SU-DHL-6 (cell line): Measurements from ENCODE around the gene PDIA2.
"Not testable (repeated sequence)": the region's sequence is repeated elsewhere in the genome, so short reads cannot be mapped to it uniquely, and the experiment has no call there.

ENCODE experiments used
- EZH2phosphoT487 ChIP-seq: fragments of 200-600 bp; sonication (generic), shearing (Covaris generic); conservative IDR thresholded peaks from 2 replicates; pipeline ENCODE4 v1.6.1; 2018; ENCODE audit warnings: mild to moderate bottlenecking, antibody characterized with exemption, low read length, moderate library complexity, mixed read lengths
- TF ChIP-seq, protein P1 (sequence below): fragments of 200-600 bp; sonication (generic); IDR thresholded peaks from one replicate; pipeline ENCODE4 v1.5.1; 2017; ENCODE audit warnings: antibody characterized with exemption, mild to moderate bottlenecking, low read length, moderate library complexity; ENCODE audit not compliant: insufficient read depth, poor library complexity, severe bottlenecking

DNA sequence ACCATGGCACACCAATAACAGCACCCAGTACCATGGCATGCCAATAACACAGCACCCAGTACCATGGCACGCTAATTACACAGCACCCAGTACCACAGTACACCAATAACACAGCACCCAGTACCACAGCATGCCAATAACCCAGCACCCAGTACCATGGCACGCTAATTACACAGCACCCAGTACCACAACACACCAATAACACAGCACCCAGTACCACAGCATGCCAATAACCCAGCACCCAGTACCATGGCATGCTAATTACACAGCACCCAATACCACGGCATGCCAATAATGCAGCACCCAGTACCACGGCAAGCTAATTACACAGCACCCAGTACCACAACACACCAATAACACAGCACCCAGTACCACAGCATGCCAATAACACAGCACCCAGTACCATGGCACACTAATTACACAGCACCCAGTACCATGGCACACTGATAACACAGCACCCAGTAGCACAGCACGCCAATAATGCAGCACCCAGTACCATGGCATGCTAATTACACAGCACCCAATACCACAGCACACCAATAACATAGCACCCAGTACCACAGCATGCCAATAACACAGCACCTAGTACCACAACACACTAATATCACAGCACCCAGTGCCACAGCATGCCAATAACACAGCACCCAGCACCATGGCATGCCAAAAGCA lies 51.3 kb downstream of the PDIA2 start:
- TF ChIP-seq, protein P1, sequence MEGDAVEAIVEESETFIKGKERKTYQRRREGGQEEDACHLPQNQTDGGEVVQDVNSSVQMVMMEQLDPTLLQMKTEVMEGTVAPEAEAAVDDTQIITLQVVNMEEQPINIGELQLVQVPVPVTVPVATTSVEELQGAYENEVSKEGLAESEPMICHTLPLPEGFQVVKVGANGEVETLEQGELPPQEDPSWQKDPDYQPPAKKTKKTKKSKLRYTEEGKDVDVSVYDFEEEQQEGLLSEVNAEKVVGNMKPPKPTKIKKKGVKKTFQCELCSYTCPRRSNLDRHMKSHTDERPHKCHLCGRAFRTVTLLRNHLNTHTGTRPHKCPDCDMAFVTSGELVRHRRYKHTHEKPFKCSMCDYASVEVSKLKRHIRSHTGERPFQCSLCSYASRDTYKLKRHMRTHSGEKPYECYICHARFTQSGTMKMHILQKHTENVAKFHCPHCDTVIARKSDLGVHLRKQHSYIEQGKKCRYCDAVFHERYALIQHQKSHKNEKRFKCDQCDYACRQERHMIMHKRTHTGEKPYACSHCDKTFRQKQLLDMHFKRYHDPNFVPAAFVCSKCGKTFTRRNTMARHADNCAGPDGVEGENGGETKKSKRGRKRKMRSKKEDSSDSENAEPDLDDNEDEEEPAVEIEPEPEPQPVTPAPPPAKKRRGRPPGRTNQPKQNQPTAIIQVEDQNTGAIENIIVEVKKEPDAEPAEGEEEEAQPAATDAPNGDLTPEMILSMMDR, result not testable (repeated sequence)
- TF ChIP-seq EZH2phosphoT487, result not testable (repeated sequence)
